PC-3 (cell line): ENCODE data around the gene ULK3.

Source experiments
- EZH2 ChIP-seq: fragments of 300-600 bp; sonication (generic); IDR thresholded peaks from one replicate; pipeline ENCODE4 v1.6.1; 2017; ENCODE audit warnings: antibody characterized with exemption, mild to moderate bottlenecking, low read length; ENCODE audit not compliant: unreplicated experiment
- TF ChIP-seq, protein P1 (sequence below): fragments of 300-600 bp; sonication (generic); conservative IDR thresholded peaks from 2 replicates; pipeline ENCODE4 v1.5.1; 2017; ENCODE audit warnings: antibody characterized with exemption, low read depth, mild to moderate bottlenecking, low read length

DNA sequence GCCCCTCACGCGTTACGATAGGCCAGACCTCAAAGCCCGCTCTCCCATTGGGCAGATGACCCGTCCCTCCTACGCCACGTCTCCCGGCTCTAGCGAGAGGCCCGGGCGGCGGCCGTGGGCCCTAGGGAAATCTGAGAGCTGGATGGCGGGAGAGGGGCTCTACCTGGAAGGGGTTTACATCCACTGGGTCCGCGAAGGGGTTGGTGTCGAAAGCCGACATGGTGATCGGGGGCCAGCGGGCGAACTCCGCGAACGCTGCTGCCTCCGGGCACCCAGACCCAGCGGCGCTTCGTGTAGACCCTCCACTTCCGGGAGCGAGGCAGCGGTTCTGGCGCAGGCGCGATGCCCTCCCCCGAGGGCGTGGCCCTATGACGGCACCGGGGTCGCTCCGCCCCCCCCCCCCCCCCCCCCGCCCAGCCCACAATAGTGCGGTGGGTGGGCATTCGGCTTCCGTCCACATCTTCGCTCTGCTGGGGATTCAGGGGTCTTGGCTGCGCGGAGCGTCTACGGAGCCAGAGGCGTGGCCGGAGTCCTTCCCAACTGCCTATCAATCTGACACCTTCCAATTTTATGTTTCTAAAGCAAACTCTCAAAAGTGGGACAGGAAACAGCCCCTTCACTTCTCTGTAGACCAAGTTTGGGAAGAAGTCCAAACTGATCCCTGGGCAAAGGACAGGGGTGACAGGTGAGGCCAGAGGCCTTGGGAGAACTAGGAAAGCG is 30.2 kb upstream of the ULK3 start, which contains the start of gene SCAMP2:
- TF ChIP-seq, protein P1, sequence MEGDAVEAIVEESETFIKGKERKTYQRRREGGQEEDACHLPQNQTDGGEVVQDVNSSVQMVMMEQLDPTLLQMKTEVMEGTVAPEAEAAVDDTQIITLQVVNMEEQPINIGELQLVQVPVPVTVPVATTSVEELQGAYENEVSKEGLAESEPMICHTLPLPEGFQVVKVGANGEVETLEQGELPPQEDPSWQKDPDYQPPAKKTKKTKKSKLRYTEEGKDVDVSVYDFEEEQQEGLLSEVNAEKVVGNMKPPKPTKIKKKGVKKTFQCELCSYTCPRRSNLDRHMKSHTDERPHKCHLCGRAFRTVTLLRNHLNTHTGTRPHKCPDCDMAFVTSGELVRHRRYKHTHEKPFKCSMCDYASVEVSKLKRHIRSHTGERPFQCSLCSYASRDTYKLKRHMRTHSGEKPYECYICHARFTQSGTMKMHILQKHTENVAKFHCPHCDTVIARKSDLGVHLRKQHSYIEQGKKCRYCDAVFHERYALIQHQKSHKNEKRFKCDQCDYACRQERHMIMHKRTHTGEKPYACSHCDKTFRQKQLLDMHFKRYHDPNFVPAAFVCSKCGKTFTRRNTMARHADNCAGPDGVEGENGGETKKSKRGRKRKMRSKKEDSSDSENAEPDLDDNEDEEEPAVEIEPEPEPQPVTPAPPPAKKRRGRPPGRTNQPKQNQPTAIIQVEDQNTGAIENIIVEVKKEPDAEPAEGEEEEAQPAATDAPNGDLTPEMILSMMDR = no peak
- TF ChIP-seq EZH2 = no peak
